ENCODE data around the gene MANEA. TPM values are rescaled to one million over a fixed set of nuclear protein-coding genes. Genes with fewer than 3 reads are reported as not detected.

Gene MANEA
- polyA plus RNA-seq, 1 donor from 2014 or later = 4.4 TPM

- no peak overlapping the region for H3K27ac Mint-ChIP-seq
- H3K9me3 Mint-ChIP-seq = peaks cover 0 to 22% (median 12%) of the 10 kb centered on the region in 3 donors
- H3K4me1 Mint-ChIP-seq = peaks cover 0 to 3% (median 2%) of the 10 kb centered on the region in 3 donors
Measured at GRCh38 chr6:95629551-95629950, 52.2 kb downstream of the MANEA start.

GRCh38 chr6:95636552-95637431 is 59.5 kb downstream of the MANEA start:
- Mint-ChIP-seq H3K27ac (no peak overlapping the region), H3K9me3 (peaks cover 0 to 11% (median 10%) of the 10 kb centered on the region in 3 donors), H3K4me1 (no peaks in the 10 kb centered on the region), H3K36me3 (no peaks in the 10 kb centered on the region), H3K4me3 (no peak overlapping the region), H3K27me3 (peaks cover 2% of the 10 kb centered on the region)

More at GRCh38 chr6:95629551-95629950, 52.2 kb downstream of the MANEA start:
- no peak overlapping the region for H3K4me3 Mint-ChIP-seq
- peaks cover 2% of the 10 kb centered on the region for H3K27me3 Mint-ChIP-seq
- H3K36me3 Mint-ChIP-seq = peaks cover 4% of the 10 kb centered on the region

GRCh38 chr6:95648636-95649035 is 71.3 kb downstream of the MANEA start:
- Mint-ChIP-seq H3K4me1 (no peaks in the 10 kb centered on the region), H3K27ac (no peak overlapping the region), H3K9me3 (peaks cover 4 to 10% (median 5%) of the 10 kb centered on the region in 3 donors), H3K36me3 (no peaks in the 10 kb centered on the region), H3K27me3 (no peaks in the 10 kb centered on the region), H3K4me3 (no peak overlapping the region)

- Mint-ChIP-seq H3K27me3 (no peaks in the 10 kb centered on the region), H3K4me1 (no peaks in the 10 kb centered on the region), H3K36me3 (no peaks in the 10 kb centered on the region), H3K9me3 (peaks cover 4 to 10% (median 5%) of the 10 kb centered on the region in 3 donors), H3K27ac (no peak overlapping the region), H3K4me3 (no peak overlapping the region)
Measured at GRCh38 chr6:95649451-95649850, 72.1 kb downstream of the MANEA start.

- Mint-ChIP-seq H3K27me3 (no peaks in the 10 kb centered on the region), H3K27ac (no peak overlapping the region), H3K36me3 (no peaks in the 10 kb centered on the region), H3K4me1 (peaks cover 0 to 2% (median 0%) of the 10 kb centered on the region in 3 donors), H3K9me3 (peaks cover 0 to 7% (median 5%) of the 10 kb centered on the region in 3 donors), H3K4me3 (no peak overlapping the region)
Measured at GRCh38 chr6:95654176-95654575, 76.8 kb downstream of the MANEA start.

- Mint-ChIP-seq H3K4me1 (peaks cover 0 to 2% (median 0%) of the 10 kb centered on the region in 3 donors), H3K27me3 (no peaks in the 10 kb centered on the region), H3K4me3 (no peak overlapping the region), H3K9me3 (peaks cover 2 to 19% (median 7%) of the 10 kb centered on the region in 3 donors), H3K27ac (no peak overlapping the region), H3K36me3 (peaks cover 1% of the 10 kb centered on the region)
Measured at GRCh38 chr6:95658886-95659285, 81.6 kb downstream of the MANEA start.

Measured in IgD-negative memory B cell (primary cell).